ENCODE results near the gene GTF2A2.

- TF ChIP-seq, protein P1, sequence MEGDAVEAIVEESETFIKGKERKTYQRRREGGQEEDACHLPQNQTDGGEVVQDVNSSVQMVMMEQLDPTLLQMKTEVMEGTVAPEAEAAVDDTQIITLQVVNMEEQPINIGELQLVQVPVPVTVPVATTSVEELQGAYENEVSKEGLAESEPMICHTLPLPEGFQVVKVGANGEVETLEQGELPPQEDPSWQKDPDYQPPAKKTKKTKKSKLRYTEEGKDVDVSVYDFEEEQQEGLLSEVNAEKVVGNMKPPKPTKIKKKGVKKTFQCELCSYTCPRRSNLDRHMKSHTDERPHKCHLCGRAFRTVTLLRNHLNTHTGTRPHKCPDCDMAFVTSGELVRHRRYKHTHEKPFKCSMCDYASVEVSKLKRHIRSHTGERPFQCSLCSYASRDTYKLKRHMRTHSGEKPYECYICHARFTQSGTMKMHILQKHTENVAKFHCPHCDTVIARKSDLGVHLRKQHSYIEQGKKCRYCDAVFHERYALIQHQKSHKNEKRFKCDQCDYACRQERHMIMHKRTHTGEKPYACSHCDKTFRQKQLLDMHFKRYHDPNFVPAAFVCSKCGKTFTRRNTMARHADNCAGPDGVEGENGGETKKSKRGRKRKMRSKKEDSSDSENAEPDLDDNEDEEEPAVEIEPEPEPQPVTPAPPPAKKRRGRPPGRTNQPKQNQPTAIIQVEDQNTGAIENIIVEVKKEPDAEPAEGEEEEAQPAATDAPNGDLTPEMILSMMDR (IDR thresholded peaks at IDR 0.05), result no peak
- TF ChIP-seq EP300 (IDR thresholded peaks at IDR 0.05) (no peak), POLR2AphosphoS5 (IDR thresholded peaks at IDR 0.05) (no peak)
Measured at GRCh38 chr15:59696332-59696731, 39.0 kb upstream of the GTF2A2 start.

Measured in sigmoid colon (tissue), 4 donors.